Pons (tissue), 1 donor: Measurements from ENCODE around the gene DDO.
"Not testable (repeated sequence)": the region's sequence is repeated elsewhere in the genome, so short reads cannot be mapped to it uniquely, and the experiment has no call there.

Experiments used
- DNase-seq: peaks from one replicate; pipeline ENCODE4 v3.0.0-alpha.2; 2016; ENCODE audit warnings: low spot score

The DDO gene

GRCh38 chr6:110367825-110368224 lies 47.5 kb downstream of the DDO start:
- DNase-seq: no peak

GRCh38 chr6:110366975-110367374 lies 48.4 kb downstream of the DDO start:
- DNase-seq: no peak

- DNase-seq: no peak
Observed at GRCh38 chr6:110366256-110366655, 49.1 kb downstream of the DDO start.

GRCh38 chr6:110364364-110365105 lies 50.8 kb downstream of the DDO start:
- no peak for DNase-seq

GRCh38 chr6:110363748-110364147 lies 51.6 kb downstream of the DDO start:
- DNase-seq: no peak

- no peak for DNase-seq
Observed at GRCh38 chr6:110360676-110361075, 54.7 kb downstream of the DDO start.

GRCh38 chr6:110359556-110359955 lies 55.8 kb downstream of the DDO start:
- DNase-seq: no peak

GRCh38 chr6:110358553-110359160 lies 56.7 kb downstream of the DDO start:
- no peak for DNase-seq

- DNase-seq: no peak
Observed at GRCh38 chr6:110357664-110358552, 57.5 kb downstream of the DDO start, which contains the start of gene METTL24. METTL24 (minus strand) TSS chr6:110358349; CDS start chr6:110358272, 77 bp downstream.

- DNase-seq: no peak
Observed at GRCh38 chr6:110357298-110357663, 58.1 kb downstream of the DDO start.

- DNase-seq: no peak
Observed at GRCh38 chr6:110356778-110357177, 58.6 kb downstream of the DDO start.

- no peak for DNase-seq
Observed at GRCh38 chr6:110355727-110356126, 59.6 kb downstream of the DDO start.

GRCh38 chr6:110355022-110355421 lies 60.4 kb downstream of the DDO start:
- DNase-seq: no peak

GRCh38 chr6:110354153-110354552 lies 61.2 kb downstream of the DDO start:
- DNase-seq: no peak

- DNase-seq: no peak
Observed at GRCh38 chr6:110353457-110354001, 61.8 kb downstream of the DDO start.

- no peak for DNase-seq
Observed at GRCh38 chr6:110352563-110353262, 62.7 kb downstream of the DDO start.

- DNase-seq: no peak
Observed at GRCh38 chr6:110351986-110352385, 63.4 kb downstream of the DDO start.

- no peak for DNase-seq
Observed at GRCh38 chr6:110351546-110351945, 63.8 kb downstream of the DDO start.

GRCh38 chr6:110350593-110350992 lies 64.8 kb downstream of the DDO start:
- DNase-seq: not testable (repeated sequence)

GRCh38 chr6:110348961-110349690 lies 66.2 kb downstream of the DDO start:
- DNase-seq: no peak

- DNase-seq: no peak
Observed at GRCh38 chr6:110345025-110345424, 70.3 kb downstream of the DDO start.
